ENCODE results near the gene EHD3.

Gene EHD3

GRCh38 chr2:31258351-31258750 is 24.4 kb downstream of the EHD3 start:
- Histone ChIP-seq H3K27ac (ENCODE audit: low read depth, low read length, poor library complexity, severe bottlenecking) (no peak overlapping the region), H3K9me2 (ENCODE audit: low read depth, low read length) (no peaks in the 10 kb centered on the region), H3K79me2 (ENCODE audit: insufficient read depth, low read length) (no peaks in the 10 kb centered on the region), H4K20me1 (ENCODE audit: insufficient read depth, low read length) (no peaks in the 10 kb centered on the region), H3K4me1 (ENCODE audit: insufficient read depth, low read length, severe bottlenecking) (peaks cover 23% of the 10 kb centered on the region), H3K4me3 (ENCODE audit: low read depth, low read length, poor library complexity, severe bottlenecking) (no peak overlapping the region), H3K9ac (ENCODE audit: low read length) (no peak overlapping the region), H2AFZ (ENCODE audit: low read length) (no peak overlapping the region), H3K36me3 (ENCODE audit: insufficient read depth, low read length) (no peaks in the 10 kb centered on the region), H3K4me2 (ENCODE audit: low read length) (no peak overlapping the region; the same call in 1 of the 2 replicates), H3K27me3 (ENCODE audit: insufficient read depth, low read length) (no peaks in the 10 kb centered on the region), H3F3A (ENCODE audit: insufficient read depth, low read length) (no peaks in the 10 kb centered on the region), H3K9me3 (ENCODE audit: low read length) (no peaks in the 10 kb centered on the region)
- no peak for TF ChIP-seq EZH2 (IDR thresholded peaks at IDR 0.05; ENCODE audit: borderline replicate concordance, low read length)
- TF ChIP-seq, protein P1, sequence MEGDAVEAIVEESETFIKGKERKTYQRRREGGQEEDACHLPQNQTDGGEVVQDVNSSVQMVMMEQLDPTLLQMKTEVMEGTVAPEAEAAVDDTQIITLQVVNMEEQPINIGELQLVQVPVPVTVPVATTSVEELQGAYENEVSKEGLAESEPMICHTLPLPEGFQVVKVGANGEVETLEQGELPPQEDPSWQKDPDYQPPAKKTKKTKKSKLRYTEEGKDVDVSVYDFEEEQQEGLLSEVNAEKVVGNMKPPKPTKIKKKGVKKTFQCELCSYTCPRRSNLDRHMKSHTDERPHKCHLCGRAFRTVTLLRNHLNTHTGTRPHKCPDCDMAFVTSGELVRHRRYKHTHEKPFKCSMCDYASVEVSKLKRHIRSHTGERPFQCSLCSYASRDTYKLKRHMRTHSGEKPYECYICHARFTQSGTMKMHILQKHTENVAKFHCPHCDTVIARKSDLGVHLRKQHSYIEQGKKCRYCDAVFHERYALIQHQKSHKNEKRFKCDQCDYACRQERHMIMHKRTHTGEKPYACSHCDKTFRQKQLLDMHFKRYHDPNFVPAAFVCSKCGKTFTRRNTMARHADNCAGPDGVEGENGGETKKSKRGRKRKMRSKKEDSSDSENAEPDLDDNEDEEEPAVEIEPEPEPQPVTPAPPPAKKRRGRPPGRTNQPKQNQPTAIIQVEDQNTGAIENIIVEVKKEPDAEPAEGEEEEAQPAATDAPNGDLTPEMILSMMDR (IDR thresholded peaks at IDR 0.05; ENCODE audit: low read length): no peak

DNA sequence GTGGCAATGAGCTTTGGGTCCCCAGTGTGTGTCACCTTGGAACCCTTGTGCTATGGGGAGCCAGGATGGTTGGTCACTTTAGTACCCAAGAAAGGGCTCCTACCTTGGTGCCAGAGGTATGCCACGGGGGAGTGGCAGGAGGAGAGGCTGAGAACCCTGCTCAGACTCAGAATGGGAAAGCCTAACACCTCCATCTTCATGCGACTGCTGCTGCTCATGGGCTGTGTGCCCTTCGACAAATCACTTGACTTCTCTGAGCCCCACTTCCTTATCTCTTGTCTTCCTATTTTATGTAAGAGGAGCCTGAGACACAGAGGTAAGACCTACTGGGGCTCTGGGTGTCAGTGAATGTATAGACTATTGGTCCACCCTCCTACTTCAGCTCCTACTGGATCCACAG is 25.1 kb downstream of the EHD3 start:
- no peaks in the 10 kb centered on the region for H3K36me3 ChIP-seq (ENCODE audit: insufficient read depth, low read length)
- H3K4me3 ChIP-seq (ENCODE audit: low read depth, low read length, poor library complexity, severe bottlenecking): no peak overlapping the region
- no peaks in the 10 kb centered on the region for H4K20me1 ChIP-seq (ENCODE audit: insufficient read depth, low read length)
- no peaks in the 10 kb centered on the region for H3K27me3 ChIP-seq (ENCODE audit: insufficient read depth, low read length)
- no peak for TF ChIP-seq EZH2 (IDR thresholded peaks at IDR 0.05; ENCODE audit: borderline replicate concordance, low read length)
- TF ChIP-seq, protein P1 (IDR thresholded peaks at IDR 0.05; ENCODE audit: low read length): no peak
- no peaks in the 10 kb centered on the region for H3F3A ChIP-seq (ENCODE audit: insufficient read depth, low read length)
- H3K9me3 ChIP-seq (ENCODE audit: low read length): no peaks in the 10 kb centered on the region
- no peak overlapping the region for H3K4me2 ChIP-seq (ENCODE audit: low read length)
- H3K9ac ChIP-seq (ENCODE audit: low read length): no peak overlapping the region
- peaks cover 21% of the 10 kb centered on the region for H3K4me1 ChIP-seq (ENCODE audit: insufficient read depth, low read length, severe bottlenecking)
- H3K79me2 ChIP-seq (ENCODE audit: insufficient read depth, low read length): no peaks in the 10 kb centered on the region
- no peak overlapping the region for H2AFZ ChIP-seq (ENCODE audit: low read length)
- H3K27ac ChIP-seq (ENCODE audit: low read depth, low read length, poor library complexity, severe bottlenecking): no peak overlapping the region
- H3K9me2 ChIP-seq (ENCODE audit: low read depth, low read length): no peaks in the 10 kb centered on the region

- H3K9me3 ChIP-seq (ENCODE audit: low read length): no peaks in the 10 kb centered on the region
- no peak overlapping the region for H3K4me2 ChIP-seq (ENCODE audit: low read length)
- no peak overlapping the region for H2AFZ ChIP-seq (ENCODE audit: low read length)
- H3K4me1 ChIP-seq (ENCODE audit: insufficient read depth, low read length, severe bottlenecking): peaks cover 11% of the 10 kb centered on the region
- no peak overlapping the region for H3K9ac ChIP-seq (ENCODE audit: low read length)
- H3K9me2 ChIP-seq (ENCODE audit: low read depth, low read length): no peaks in the 10 kb centered on the region
- no peaks in the 10 kb centered on the region for H3K36me3 ChIP-seq (ENCODE audit: insufficient read depth, low read length)
- H3K4me3 ChIP-seq (ENCODE audit: low read depth, low read length, poor library complexity, severe bottlenecking): no peak overlapping the region
- H3K79me2 ChIP-seq (ENCODE audit: insufficient read depth, low read length): no peaks in the 10 kb centered on the region
- 0 out of 2 replicates have a peak, but pooled peaks cover under 1% of the 10 kb centered on the region for H3K27me3 ChIP-seq (ENCODE audit: insufficient read depth, low read length)
- H4K20me1 ChIP-seq (ENCODE audit: insufficient read depth, low read length): no peaks in the 10 kb centered on the region
- no peaks in the 10 kb centered on the region for H3F3A ChIP-seq (ENCODE audit: insufficient read depth, low read length)
- TF ChIP-seq EZH2 (IDR thresholded peaks at IDR 0.05; ENCODE audit: borderline replicate concordance, low read length): no peak
- TF ChIP-seq, protein P1 (IDR thresholded peaks at IDR 0.05; ENCODE audit: low read length): no peak
- H3K27ac ChIP-seq (ENCODE audit: low read depth, low read length, poor library complexity, severe bottlenecking): no peak overlapping the region
Measured at GRCh38 chr2:31260870-31261269, 26.9 kb downstream of the EHD3 start.

Data from OCI-LY1 (cell line).